ENCODE data around the gene RHPN2. TPM values are rescaled to one million over a fixed set of nuclear protein-coding genes. Genes with fewer than 3 reads are reported as not detected.
"Not testable (repeated sequence)": the region's sequence is repeated elsewhere in the genome, so short reads cannot be mapped to it uniquely, and the experiment has no call there.

Gene RHPN2
- total and polyA plus RNA-seq, 2 donors from 2014 or later: 13.5 to 50.3 TPM

DNA sequence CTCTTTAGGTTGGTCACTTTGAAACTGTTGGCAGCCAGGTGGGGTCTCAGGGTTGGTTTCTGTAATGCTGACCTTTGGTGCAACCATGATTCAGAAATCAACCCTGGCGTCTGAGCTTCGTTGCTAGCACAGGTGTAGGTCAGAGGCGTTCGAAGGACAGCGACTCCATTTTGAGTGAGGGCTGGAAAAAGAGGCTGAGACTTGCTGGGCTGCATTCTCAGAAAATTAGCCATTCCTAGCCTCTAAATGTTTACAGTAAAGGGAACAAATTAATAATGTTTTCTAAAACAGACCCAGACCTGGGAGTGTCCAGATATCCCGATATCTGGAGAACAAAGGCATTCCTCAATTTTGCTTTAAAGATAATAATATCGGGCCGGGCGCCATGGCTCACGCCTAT lies 29.2 kb downstream of the RHPN2 start:
- Histone ChIP-seq H3K27me3 (ENCODE audit: control insufficient read depth, insufficient read depth, low read length) (no peaks in the 10 kb centered on the region), H3K9ac (ENCODE audit: low read length in 3 of 3) (no peak overlapping the region), H3K4me3 (ENCODE audit: low read length in 3 of 3) (no peak overlapping the region), H3K27ac (ENCODE audit: low read depth in 2 of 2, low read length in 2 of 2) (no peak overlapping the region), H3K9me3 (ENCODE audit: control insufficient read depth in 2 of 3, insufficient read depth in 1 of 3, low read length in 3 of 3) (no peaks in the 10 kb centered on the region), H3K36me3 (ENCODE audit: control insufficient read depth in 2 of 3, insufficient read depth in 3 of 3, low read length in 3 of 3) (no peaks in the 10 kb centered on the region), H3K4me1 (ENCODE audit: control insufficient read depth in 2 of 3, insufficient read depth in 2 of 3, low read depth in 1 of 3, low read length in 3 of 3) (peaks cover 0 to 10% (median 4%) of the 10 kb centered on the region in 3 donors)
- intact Hi-C loops (cut with DNase I): no loop called here
- FAIRE-seq (no peak), DNase-seq (no peak)
- TF ChIP-seq, protein P1, sequence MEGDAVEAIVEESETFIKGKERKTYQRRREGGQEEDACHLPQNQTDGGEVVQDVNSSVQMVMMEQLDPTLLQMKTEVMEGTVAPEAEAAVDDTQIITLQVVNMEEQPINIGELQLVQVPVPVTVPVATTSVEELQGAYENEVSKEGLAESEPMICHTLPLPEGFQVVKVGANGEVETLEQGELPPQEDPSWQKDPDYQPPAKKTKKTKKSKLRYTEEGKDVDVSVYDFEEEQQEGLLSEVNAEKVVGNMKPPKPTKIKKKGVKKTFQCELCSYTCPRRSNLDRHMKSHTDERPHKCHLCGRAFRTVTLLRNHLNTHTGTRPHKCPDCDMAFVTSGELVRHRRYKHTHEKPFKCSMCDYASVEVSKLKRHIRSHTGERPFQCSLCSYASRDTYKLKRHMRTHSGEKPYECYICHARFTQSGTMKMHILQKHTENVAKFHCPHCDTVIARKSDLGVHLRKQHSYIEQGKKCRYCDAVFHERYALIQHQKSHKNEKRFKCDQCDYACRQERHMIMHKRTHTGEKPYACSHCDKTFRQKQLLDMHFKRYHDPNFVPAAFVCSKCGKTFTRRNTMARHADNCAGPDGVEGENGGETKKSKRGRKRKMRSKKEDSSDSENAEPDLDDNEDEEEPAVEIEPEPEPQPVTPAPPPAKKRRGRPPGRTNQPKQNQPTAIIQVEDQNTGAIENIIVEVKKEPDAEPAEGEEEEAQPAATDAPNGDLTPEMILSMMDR (IDR thresholded peaks at IDR 0.05; ENCODE audit: borderline replicate concordance, extremely low read depth, insufficient read depth): no peak

DNA sequence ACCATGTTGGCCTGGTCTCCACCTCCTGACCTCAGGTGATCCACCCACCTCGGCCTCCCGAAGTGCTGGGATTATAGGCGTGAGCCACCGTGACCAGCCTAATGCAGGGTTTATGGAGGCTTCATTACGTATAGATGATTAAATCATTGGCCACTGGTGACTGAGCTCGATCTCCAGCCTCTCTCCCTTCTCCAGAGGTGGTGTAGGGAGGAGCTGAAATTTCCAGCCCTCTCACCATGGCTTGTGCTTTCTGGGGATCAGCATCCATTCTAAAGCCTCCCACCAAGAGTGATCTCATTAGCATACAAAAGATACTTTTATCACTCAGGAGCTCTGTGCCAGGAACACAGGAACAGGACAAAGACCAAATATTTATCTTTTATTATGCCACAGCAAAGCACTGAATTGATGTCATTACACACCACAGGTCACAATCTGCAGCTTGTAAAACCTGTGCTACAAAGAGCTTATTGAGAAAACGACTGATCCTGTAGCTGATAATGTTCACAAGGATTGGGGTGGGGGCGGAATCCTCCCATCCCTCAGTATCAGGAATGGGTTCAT lies 32.4 kb downstream of the RHPN2 start:
- Histone ChIP-seq H3K9ac (ENCODE audit: low read length in 3 of 3) (no peak overlapping the region), H3K9me3 (ENCODE audit: control insufficient read depth in 2 of 3, insufficient read depth in 1 of 3, low read length in 3 of 3) (no peaks in the 10 kb centered on the region), H3K27me3 (ENCODE audit: control insufficient read depth, insufficient read depth, low read length) (no peaks in the 10 kb centered on the region), H3K4me1 (ENCODE audit: control insufficient read depth in 2 of 3, insufficient read depth in 2 of 3, low read depth in 1 of 3, low read length in 3 of 3) (no peaks in the 10 kb centered on the region), H3K4me3 (ENCODE audit: low read length in 3 of 3) (no peak overlapping the region), H3K36me3 (ENCODE audit: control insufficient read depth in 2 of 3, insufficient read depth in 3 of 3, low read length in 3 of 3) (no peaks in the 10 kb centered on the region), H3K27ac (ENCODE audit: low read depth in 2 of 2, low read length in 2 of 2) (no peak overlapping the region)
- intact Hi-C loops (cut with DNase I): no loop called here
- FAIRE-seq (no peak), DNase-seq (no peak)
- TF ChIP-seq, protein P1 (IDR thresholded peaks at IDR 0.05; ENCODE audit: borderline replicate concordance, extremely low read depth, insufficient read depth): no peak

DNA sequence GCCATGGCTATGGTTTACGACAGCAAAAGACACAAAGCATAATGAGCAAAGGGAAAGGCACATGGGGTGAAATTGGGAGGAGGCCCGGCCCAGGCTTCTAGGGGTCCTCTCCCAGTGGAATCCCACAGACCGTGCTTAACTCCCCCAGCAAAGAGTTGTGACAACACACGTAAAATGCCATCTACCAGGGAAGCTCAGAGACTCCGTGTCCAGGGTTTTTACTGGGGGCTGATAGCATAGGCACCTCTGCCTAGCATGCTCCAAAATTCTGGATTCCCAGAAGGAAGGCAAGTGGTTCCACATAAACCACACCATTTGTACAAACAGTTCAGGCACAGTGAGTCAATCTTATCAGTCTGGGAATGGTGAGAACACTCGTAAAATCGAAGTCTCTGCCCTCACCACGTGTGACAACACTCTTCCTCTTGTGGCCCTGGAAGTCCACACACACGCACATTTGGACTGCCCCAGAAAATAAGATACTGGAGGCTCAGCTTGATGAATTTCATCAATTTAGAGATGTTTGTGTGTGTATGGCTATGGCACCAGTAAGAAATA lies 34.9 kb downstream of the RHPN2 start:
- TF ChIP-seq, protein P1 (IDR thresholded peaks at IDR 0.05; ENCODE audit: borderline replicate concordance, extremely low read depth, insufficient read depth): no peak
- H3K4me1 ChIP-seq (ENCODE audit: control insufficient read depth in 2 of 3, insufficient read depth in 2 of 3, low read depth in 1 of 3, low read length in 3 of 3): no peaks in the 10 kb centered on the region
- DNase-seq (no peak), FAIRE-seq (no peak)
- H3K9ac ChIP-seq (ENCODE audit: low read length in 3 of 3): no peak overlapping the region
- H3K27me3 ChIP-seq (ENCODE audit: control insufficient read depth, insufficient read depth, low read length): no peaks in the 10 kb centered on the region
- no peak overlapping the region for H3K4me3 ChIP-seq (ENCODE audit: low read length in 3 of 3)
- H3K36me3 ChIP-seq (ENCODE audit: control insufficient read depth in 2 of 3, insufficient read depth in 3 of 3, low read length in 3 of 3): peaks cover 0 to 4% (median 0%) of the 10 kb centered on the region in 3 donors
- no peaks in the 10 kb centered on the region for H3K9me3 ChIP-seq (ENCODE audit: control insufficient read depth in 2 of 3, insufficient read depth in 1 of 3, low read length in 3 of 3)
- intact Hi-C loops (cut with DNase I): no loop called here
- H3K27ac ChIP-seq (ENCODE audit: low read depth in 2 of 2, low read length in 2 of 2): no peak overlapping the region

DNA sequence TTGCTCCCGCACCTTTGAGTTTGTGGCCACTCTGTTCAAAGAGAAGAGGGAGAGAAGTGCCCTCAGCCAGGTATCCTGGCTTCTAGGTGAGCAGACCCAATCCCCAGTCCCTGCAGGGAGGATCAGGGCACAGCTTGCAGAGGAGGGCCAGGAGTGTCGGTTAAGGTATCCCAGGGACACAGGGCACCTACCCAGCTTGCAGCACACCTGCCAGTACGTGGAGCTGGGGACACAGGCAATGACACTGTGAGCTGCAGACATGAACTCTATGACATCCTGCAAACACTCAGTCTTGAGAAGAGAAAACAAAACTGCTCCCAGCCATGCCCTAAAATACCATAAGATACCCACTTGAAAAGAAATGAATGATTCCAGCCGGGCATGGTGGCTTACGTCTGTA lies 38.1 kb downstream of the RHPN2 start:
- H3K9me3 ChIP-seq (ENCODE audit: control insufficient read depth in 2 of 3, insufficient read depth in 1 of 3, low read length in 3 of 3); FAIRE-seq; H3K27ac ChIP-seq (ENCODE audit: low read depth in 2 of 2, low read length in 2 of 2): not testable (repeated sequence)

DNA sequence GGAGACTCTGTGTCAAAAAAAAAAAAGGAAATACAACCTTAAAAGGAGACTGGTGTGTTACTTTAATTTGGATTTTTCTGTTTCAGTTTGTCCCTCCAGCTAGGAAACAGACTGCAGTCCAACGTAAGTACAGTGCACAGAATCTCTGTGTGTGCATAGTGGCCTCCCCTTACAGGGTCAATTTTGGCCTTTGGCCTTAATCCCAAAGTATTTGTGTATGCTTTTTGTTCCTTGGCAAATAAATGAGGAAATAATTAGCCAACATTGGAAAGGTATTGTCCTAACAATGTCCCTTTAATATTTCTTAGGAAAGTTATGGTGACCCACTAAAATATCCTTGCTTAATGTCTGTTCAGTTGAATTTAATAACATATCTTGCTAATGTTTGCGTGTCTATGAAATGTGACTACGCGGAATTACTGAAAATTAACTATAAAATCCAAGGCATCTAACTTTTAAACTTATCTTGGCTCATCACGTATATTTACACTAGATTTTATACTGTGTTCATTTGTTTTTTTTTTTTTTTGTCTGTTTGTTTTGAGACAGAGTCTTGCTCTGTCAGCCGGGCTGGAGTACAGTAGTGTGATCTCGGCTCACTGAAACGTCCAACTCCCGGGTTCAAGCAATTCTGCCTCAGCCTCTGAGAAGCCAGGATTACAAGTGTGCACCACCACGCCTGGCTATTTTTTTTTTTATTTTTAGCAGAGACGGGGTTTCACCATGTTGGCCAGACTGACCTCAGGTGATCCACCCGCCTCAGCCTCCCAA lies 39.0 kb downstream of the RHPN2 start:
- H3K9me3 ChIP-seq (ENCODE audit: control insufficient read depth in 2 of 3, insufficient read depth in 1 of 3, low read length in 3 of 3); DNase-seq; H3K4me1 ChIP-seq (ENCODE audit: control insufficient read depth in 2 of 3, insufficient read depth in 2 of 3, low read depth in 1 of 3, low read length in 3 of 3); FAIRE-seq; intact Hi-C loops (cut with DNase I); H3K4me3 ChIP-seq (ENCODE audit: low read length in 3 of 3); H3K27ac ChIP-seq (ENCODE audit: low read depth in 2 of 2, low read length in 2 of 2); H3K9ac ChIP-seq (ENCODE audit: low read length in 3 of 3); H3K36me3 ChIP-seq (ENCODE audit: control insufficient read depth in 2 of 3, insufficient read depth in 3 of 3, low read length in 3 of 3); H3K27me3 ChIP-seq (ENCODE audit: control insufficient read depth, insufficient read depth, low read length): not testable (repeated sequence)

More for the DNA sequence above, 38.1 kb downstream of the RHPN2 start:
- intact Hi-C loops (cut with DNase I); H3K4me3 ChIP-seq (ENCODE audit: low read length in 3 of 3); H3K36me3 ChIP-seq (ENCODE audit: control insufficient read depth in 2 of 3, insufficient read depth in 3 of 3, low read length in 3 of 3); H3K9ac ChIP-seq (ENCODE audit: low read length in 3 of 3); H3K27me3 ChIP-seq (ENCODE audit: control insufficient read depth, insufficient read depth, low read length); DNase-seq; H3K4me1 ChIP-seq (ENCODE audit: control insufficient read depth in 2 of 3, insufficient read depth in 2 of 3, low read depth in 1 of 3, low read length in 3 of 3): not testable (repeated sequence)
